Stimulated activated CD8-positive, alpha-beta memory T cell treated with anti-CD3 and anti-CD28 coated beads, Interleukin-4, amount 100 ng/mL, for 24 hours (primary cell): ENCODE measurements around the gene SPRED3.

Experiments used
- DNase-seq: peaks from one replicate; pipeline ENCODE4 v3.0.0-alpha.2; 2020; ENCODE audit warnings: low read depth

SPRED3 gene

DNA sequence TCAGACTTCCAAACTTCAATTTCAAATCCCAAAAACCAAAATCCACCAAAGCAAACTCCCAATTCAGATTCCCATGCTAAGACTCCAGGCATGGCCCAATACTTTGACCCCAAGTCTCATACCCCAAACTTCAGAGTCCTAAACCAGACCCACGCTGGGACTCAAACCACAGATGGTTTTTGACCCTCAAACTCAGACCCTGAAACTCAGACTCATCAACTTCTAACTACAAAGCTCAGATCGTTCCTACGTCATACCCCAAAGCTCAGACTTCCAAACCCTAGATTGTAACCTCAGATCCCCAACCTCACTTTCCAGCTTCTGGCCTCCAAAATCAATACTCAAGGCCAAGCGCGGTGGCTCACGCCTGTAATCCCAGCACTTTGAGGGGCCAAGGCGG is 56.9 kb downstream of the SPRED3 start:
- DNase-seq = no peak

- DNase-seq = no peak
Measured at GRCh38 chr19:38448225-38448624, 59.7 kb downstream of the SPRED3 start.
